Measurements from ENCODE around the gene EPHA3.

EPHA3 gene

GRCh38 chr3:89353465-89353864 lies 246.0 kb downstream of the EPHA3 start:
- TF ChIP-seq ZNF324 (tag by site-specific recombination; IDR thresholded peaks at IDR 0.05), result no peak
- no peak for TF ChIP-seq ZNF555 (tag by site-specific recombination; conservative IDR thresholded peaks at IDR 0.05)
- Histone ChIP-seq H3K27ac (ENCODE audit: extremely low read depth, low read depth, low read length) (no peak overlapping the region), H3K4me1 (ENCODE audit: control insufficient read depth, insufficient read depth, low read length) (no peaks in the 10 kb centered on the region), H3K36me3 (ENCODE audit: control insufficient read depth in 2 of 2, insufficient read depth in 1 of 2, low read length in 2 of 2) (no peaks in the 10 kb centered on the region), H3K4me3 (ENCODE audit: low read depth, low read length) (no peak overlapping the region), H3K9me3 (ENCODE audit: control insufficient read depth, insufficient read depth, low read depth, low read length) (no peaks in the 10 kb centered on the region)
- ChIA-PET POLR2A (no interaction called here), CTCF (no interaction called here)

GRCh38 chr3:89358281-89358680 lies 250.9 kb downstream of the EPHA3 start:
- Histone ChIP-seq H3K9me3 (ENCODE audit: control insufficient read depth, insufficient read depth, low read depth, low read length) (no peaks in the 10 kb centered on the region), H3K36me3 (ENCODE audit: control insufficient read depth in 2 of 2, insufficient read depth in 1 of 2, low read length in 2 of 2) (no peaks in the 10 kb centered on the region), H3K27ac (ENCODE audit: extremely low read depth, low read depth, low read length) (no peak overlapping the region), H3K4me1 (ENCODE audit: control insufficient read depth, insufficient read depth, low read length) (no peaks in the 10 kb centered on the region), H3K4me3 (ENCODE audit: low read depth, low read length) (no peak overlapping the region)
- ChIA-PET POLR2A (no interaction called here), CTCF (no interaction called here)
- TF ChIP-seq INSM2 (tag by site-specific recombination; IDR thresholded peaks at IDR 0.05), result no peak
- no peak for TF ChIP-seq ZNF571 (tag by site-specific recombination; IDR thresholded peaks at IDR 0.05)
- TF ChIP-seq ZBTB20 (tag by site-specific recombination; IDR thresholded peaks at IDR 0.05), result no peak
- TF ChIP-seq ZNF302 (tag by site-specific recombination; IDR thresholded peaks at IDR 0.05; ENCODE audit: low read depth), result no peak
- TF ChIP-seq ZNF214 (tag by site-specific recombination; IDR thresholded peaks at IDR 0.05; ENCODE audit: borderline replicate concordance), result no peak
- no peak for TF ChIP-seq ZNF558 (tag by site-specific recombination; IDR thresholded peaks at IDR 0.05)
- TF ChIP-seq ZNF211 (tag by site-specific recombination; IDR thresholded peaks at IDR 0.05; ENCODE audit: low read depth), result no peak
- no peak for TF ChIP-seq ZNF398 (tag by site-specific recombination; IDR thresholded peaks at IDR 0.05)
- no peak for TF ChIP-seq HOXD13 (CRISPR knock-in tag; IDR thresholded peaks at IDR 0.05; ENCODE audit: borderline replicate concordance)
- TF ChIP-seq ZNF544 (tag by site-specific recombination; IDR thresholded peaks at IDR 0.05), result no peak
- TF ChIP-seq ZNF311 (tag by site-specific recombination; IDR thresholded peaks at IDR 0.05; ENCODE audit: borderline replicate concordance), result no peak
- TF ChIP-seq ZNF76 (tag by site-specific recombination; IDR thresholded peaks at IDR 0.05; ENCODE audit: borderline replicate concordance, low read depth), result no peak

- Histone ChIP-seq H3K27ac (ENCODE audit: extremely low read depth, low read depth, low read length) (no peak overlapping the region), H3K4me3 (ENCODE audit: low read depth, low read length) (no peak overlapping the region), H3K9me3 (ENCODE audit: control insufficient read depth, insufficient read depth, low read depth, low read length) (no peaks in the 10 kb centered on the region), H3K4me1 (ENCODE audit: control insufficient read depth, insufficient read depth, low read length) (peaks cover 2% of the 10 kb centered on the region; the same call in 1 of the 2 replicates), H3K36me3 (ENCODE audit: control insufficient read depth in 2 of 2, insufficient read depth in 1 of 2, low read length in 2 of 2) (no peaks in the 10 kb centered on the region)
- ChIA-PET POLR2A (no interaction called here), CTCF (no interaction called here)
- no peak for TF ChIP-seq ZNF555 (tag by site-specific recombination; conservative IDR thresholded peaks at IDR 0.05)
- TF ChIP-seq ZSCAN5A (tag by site-specific recombination; IDR thresholded peaks at IDR 0.05), result no peak
- no peak for TF ChIP-seq PRDM4 (tag by site-specific recombination; IDR thresholded peaks at IDR 0.05)
- no peak for TF ChIP-seq ZBTB6 (tag by site-specific recombination; IDR thresholded peaks at IDR 0.05)
- TF ChIP-seq ZFP69B (tag by site-specific recombination; IDR thresholded peaks at IDR 0.05), result no peak
- TF ChIP-seq ZBTB10 (tag by site-specific recombination; IDR thresholded peaks at IDR 0.05), result no peak
These were observed 252.7 kb downstream of the EPHA3 start for GRCh38 chr3:89360156-89360555.
